ENCODE measurements around the gene MICU1.
A peak's percentile ranks its signal among the peaks of the same experiment; 100 is the strongest.

MICU1 gene

GRCh38 chr10:72612203-72612826 is 13.6 kb downstream of the MICU1 start:
- no peak for TF ChIP-seq ZFP3 (CRISPR knock-in tag; IDR thresholded peaks at IDR 0.05)
- TF ChIP-seq ZNF565 (CRISPR knock-in tag; conservative IDR thresholded peaks at IDR 0.05; ENCODE audit: low read depth) = no peak
- TF ChIP-seq, protein P1, sequence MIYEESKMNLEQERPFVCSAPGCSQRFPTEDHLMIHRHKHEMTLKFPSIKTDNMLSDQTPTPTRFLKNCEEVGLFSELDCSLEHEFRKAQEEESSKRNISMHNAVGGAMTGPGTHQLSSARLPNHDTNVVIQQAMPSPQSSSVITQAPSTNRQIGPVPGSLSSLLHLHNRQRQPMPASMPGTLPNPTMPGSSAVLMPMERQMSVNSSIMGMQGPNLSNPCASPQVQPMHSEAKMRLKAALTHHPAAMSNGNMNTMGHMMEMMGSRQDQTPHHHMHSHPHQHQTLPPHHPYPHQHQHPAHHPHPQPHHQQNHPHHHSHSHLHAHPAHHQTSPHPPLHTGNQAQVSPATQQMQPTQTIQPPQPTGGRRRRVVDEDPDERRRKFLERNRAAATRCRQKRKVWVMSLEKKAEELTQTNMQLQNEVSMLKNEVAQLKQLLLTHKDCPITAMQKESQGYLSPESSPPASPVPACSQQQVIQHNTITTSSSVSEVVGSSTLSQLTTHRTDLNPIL (CRISPR knock-in tag; IDR thresholded peaks at IDR 0.05; ENCODE audit: low read depth) = no peak
- TF ChIP-seq TOX (CRISPR knock-in tag; IDR thresholded peaks at IDR 0.05; ENCODE audit: borderline replicate concordance) = no peak
- no peak for TF ChIP-seq TSHZ2 (CRISPR knock-in tag; IDR thresholded peaks at IDR 0.05)
- TF ChIP-seq CSRNP3 (CRISPR knock-in tag; IDR thresholded peaks at IDR 0.05) = no peak
- no peak for TF ChIP-seq ZNF8 (CRISPR knock-in tag; IDR thresholded peaks at IDR 0.05)
- TF ChIP-seq, protein P2, sequence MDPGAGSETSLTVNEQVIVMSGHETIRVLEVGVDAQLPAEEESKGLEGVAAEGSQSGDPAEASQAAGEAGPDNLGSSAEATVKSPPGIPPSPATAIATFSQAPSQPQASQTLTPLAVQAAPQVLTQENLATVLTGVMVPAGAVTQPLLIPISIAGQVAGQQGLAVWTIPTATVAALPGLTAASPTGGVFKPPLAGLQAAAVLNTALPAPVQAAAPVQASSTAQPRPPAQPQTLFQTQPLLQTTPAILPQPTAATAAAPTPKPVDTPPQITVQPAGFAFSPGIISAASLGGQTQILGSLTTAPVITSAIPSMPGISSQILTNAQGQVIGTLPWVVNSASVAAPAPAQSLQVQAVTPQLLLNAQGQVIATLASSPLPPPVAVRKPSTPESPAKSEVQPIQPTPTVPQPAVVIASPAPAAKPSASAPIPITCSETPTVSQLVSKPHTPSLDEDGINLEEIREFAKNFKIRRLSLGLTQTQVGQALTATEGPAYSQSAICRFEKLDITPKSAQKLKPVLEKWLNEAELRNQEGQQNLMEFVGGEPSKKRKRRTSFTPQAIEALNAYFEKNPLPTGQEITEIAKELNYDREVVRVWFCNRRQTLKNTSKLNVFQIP (CRISPR knock-in tag; IDR thresholded peaks at IDR 0.05; ENCODE audit: borderline replicate concordance, low read depth) = no peak
- TF ChIP-seq ISL1 (CRISPR knock-in tag; IDR thresholded peaks at IDR 0.05) = no peak
- no peak for TF ChIP-seq OSR1 (CRISPR knock-in tag; IDR thresholded peaks at IDR 0.05)
- TF ChIP-seq PPARA (CRISPR knock-in tag; IDR thresholded peaks at IDR 0.05; ENCODE audit: borderline replicate concordance) = no peak
- no peak for TF ChIP-seq PATZ1 (CRISPR knock-in tag; IDR thresholded peaks at IDR 0.05; ENCODE audit: borderline replicate concordance)
- TF ChIP-seq ARNTL (CRISPR knock-in tag; IDR thresholded peaks at IDR 0.05; ENCODE audit: borderline replicate concordance, low read depth) = no peak
- peak; percentile 59 for ATAC-seq

DNA sequence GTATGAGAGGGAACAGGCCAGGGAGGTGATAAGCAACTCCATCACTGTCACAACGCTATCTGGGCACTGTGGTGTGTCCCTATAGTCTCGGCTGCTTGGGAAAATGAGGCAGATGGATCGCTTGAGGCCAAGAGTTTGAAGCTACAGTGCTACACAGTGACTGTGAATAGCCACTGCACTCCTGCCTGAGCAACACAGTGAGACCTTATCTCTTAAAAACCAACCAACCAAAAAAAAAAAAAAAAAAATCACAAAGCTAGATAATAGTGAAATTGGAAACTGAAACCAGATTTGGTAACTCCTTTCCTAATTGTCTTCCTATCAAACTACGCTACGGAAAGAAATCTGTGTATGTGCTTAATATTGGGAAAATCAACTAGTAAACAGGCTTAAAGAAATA is 14.1 kb downstream of the MICU1 start:
- ATAC-seq = peak; percentile 83
- TF ChIP-seq GLIS3 (CRISPR knock-in tag; IDR thresholded peaks at IDR 0.05) = no peak
- no peak for TF ChIP-seq TCF4 (CRISPR knock-in tag; IDR thresholded peaks at IDR 0.05; ENCODE audit: borderline replicate concordance)
- TF ChIP-seq ARNTL (CRISPR knock-in tag; IDR thresholded peaks at IDR 0.05; ENCODE audit: borderline replicate concordance, low read depth) = no peak
- no peak for TF ChIP-seq ZNF565 (CRISPR knock-in tag; conservative IDR thresholded peaks at IDR 0.05; ENCODE audit: low read depth)
- no peak for TF ChIP-seq SNAI2 (CRISPR knock-in tag; IDR thresholded peaks at IDR 0.05)
- no peak for TF ChIP-seq PPARA (CRISPR knock-in tag; IDR thresholded peaks at IDR 0.05; ENCODE audit: borderline replicate concordance)
- TF ChIP-seq, protein P1 (CRISPR knock-in tag; IDR thresholded peaks at IDR 0.05; ENCODE audit: low read depth) = no peak
- no peak for TF ChIP-seq ZFP30 (CRISPR knock-in tag; IDR thresholded peaks at IDR 0.05)
- no peak for TF ChIP-seq PATZ1 (CRISPR knock-in tag; IDR thresholded peaks at IDR 0.05; ENCODE audit: borderline replicate concordance)
- no peak for TF ChIP-seq ZNF8 (CRISPR knock-in tag; IDR thresholded peaks at IDR 0.05)
- TF ChIP-seq ZFP3 (CRISPR knock-in tag; IDR thresholded peaks at IDR 0.05) = no peak
